NB4 (cell line): ENCODE measurements around the gene RABAC1.

Experiments
- DNase-seq: peaks from one replicate; pipeline ENCODE4 v3.0.0; 2010; ENCODE audit warnings: low read depth
- H3K4me3 ChIP-seq: one replicate; pipeline ENCODE4 v1.5.1; 2011; ENCODE audit warnings: mild to moderate bottlenecking, low read depth, low read length, moderate library complexity
- MAX ChIP-seq: IDR thresholded peaks from 2 replicates; pipeline ENCODE4 v1.6.1; 2011; ENCODE audit warnings: low read depth, low read length
- MYC ChIP-seq: IDR thresholded peaks from 2 replicates; pipeline ENCODE4 v1.6.1; 2011; ENCODE audit warnings: low read depth, low read length
- POLR2A ChIP-seq: IDR thresholded peaks from 2 replicates; pipeline ENCODE4 v1.6.1; 2011; ENCODE audit warnings: mild to moderate bottlenecking; ENCODE audit not compliant: insufficient read length; ENCODE audit errors: extremely low read depth
- TF ChIP-seq, protein P1 (sequence below): IDR thresholded peaks from one replicate; pipeline ENCODE4 v1.5.1; 2012; ENCODE audit warnings: low read depth, low read length

The RABAC1 gene

GRCh38 chr19:41907994-41908615 lies 51.0 kb downstream of the RABAC1 start:
- no peak for DNase-seq
- no peak for TF ChIP-seq MAX
- TF ChIP-seq POLR2A = no peak
- TF ChIP-seq MYC = no peak
- TF ChIP-seq, protein P1, sequence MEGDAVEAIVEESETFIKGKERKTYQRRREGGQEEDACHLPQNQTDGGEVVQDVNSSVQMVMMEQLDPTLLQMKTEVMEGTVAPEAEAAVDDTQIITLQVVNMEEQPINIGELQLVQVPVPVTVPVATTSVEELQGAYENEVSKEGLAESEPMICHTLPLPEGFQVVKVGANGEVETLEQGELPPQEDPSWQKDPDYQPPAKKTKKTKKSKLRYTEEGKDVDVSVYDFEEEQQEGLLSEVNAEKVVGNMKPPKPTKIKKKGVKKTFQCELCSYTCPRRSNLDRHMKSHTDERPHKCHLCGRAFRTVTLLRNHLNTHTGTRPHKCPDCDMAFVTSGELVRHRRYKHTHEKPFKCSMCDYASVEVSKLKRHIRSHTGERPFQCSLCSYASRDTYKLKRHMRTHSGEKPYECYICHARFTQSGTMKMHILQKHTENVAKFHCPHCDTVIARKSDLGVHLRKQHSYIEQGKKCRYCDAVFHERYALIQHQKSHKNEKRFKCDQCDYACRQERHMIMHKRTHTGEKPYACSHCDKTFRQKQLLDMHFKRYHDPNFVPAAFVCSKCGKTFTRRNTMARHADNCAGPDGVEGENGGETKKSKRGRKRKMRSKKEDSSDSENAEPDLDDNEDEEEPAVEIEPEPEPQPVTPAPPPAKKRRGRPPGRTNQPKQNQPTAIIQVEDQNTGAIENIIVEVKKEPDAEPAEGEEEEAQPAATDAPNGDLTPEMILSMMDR = no peak
- no peak overlapping the region for H3K4me3 ChIP-seq

GRCh38 chr19:41906916-41907680 lies 52.0 kb downstream of the RABAC1 start:
- no peak overlapping the region for H3K4me3 ChIP-seq
- TF ChIP-seq MAX (no peak), MYC (no peak), POLR2A (no peak)
- TF ChIP-seq, protein P1 = no peak
- DNase-seq = no peak
